GM12878 (cell line): ENCODE results near the gene TBC1D24. TPM values are rescaled to one million over a fixed set of nuclear protein-coding genes. Genes with fewer than 3 reads are reported as not detected.

ENCODE experiments used
- ATAC-seq: fragments of 200-7000 bp; cut with Tn5 transposase; 3 replicates; pipeline ENCODE4 v1.9.1; 2020; ENCODE audit warnings: mild to moderate bottlenecking, moderate library complexity
- BruUV-seq: library from RNA; stranded (reverse); fragments of 400-500 nt; replicated peaks from 2 replicates; lab custom pipeline; 2021; lab: Mats Ljungman, UMichigan
- CTCF ChIA-PET: fragments of 300-600 bp; sonication (Branson Sonifier 250); formaldehyde crosslinking; extraction: SDS; loops from one replicate; lab custom pipeline; 2021; ENCODE audit warnings: inconsistent platforms; lab: Yijun Ruan, JAX
- POLR2A ChIA-PET: fragments of 350-600 bp; formaldehyde crosslinking; extraction: SDS; loops from one replicate; lab custom pipeline; 2021; ENCODE audit warnings: inconsistent platforms; lab: Charles Lee
- RAD21 ChIA-PET: fragments of 300-600 bp; sonication (Branson Sonifier 250); formaldehyde crosslinking; loops from one replicate; lab custom pipeline; 2023; ENCODE audit warnings: antibody characterized with exemption; ENCODE audit not compliant: unreplicated experiment; lab: Charles Lee
- SMC1A ChIA-PET: fragments of 300-600 bp; sonication (Branson Sonifier 250); formaldehyde crosslinking; loops from one replicate; lab custom pipeline; 2023; ENCODE audit not compliant: unreplicated experiment, uncharacterized antibody; lab: Charles Lee
- DNase-seq: peaks from one replicate; pipeline ENCODE4 v3.0.0-alpha.2; 2011; ENCODE audit warnings: low read depth, low spot score
- FAIRE-seq: peaks from 3 replicates; lab custom pipeline; 2011; peaks lifted over from hg19 to GRCh38; lab: Jason Lieb, UNC
- H2AFZ ChIP-seq: 2 replicates; pipeline ENCODE4 v1.6.0; 2011; ENCODE audit warnings: low read depth, low read length, control low read depth; ENCODE audit not compliant: control insufficient read depth
- H3K27ac ChIP-seq: 2 replicates; pipeline ENCODE4 v1.5.1; 2011; ENCODE audit warnings: control low read depth; ENCODE audit not compliant: control insufficient read depth, insufficient read depth
- H3K27me3 ChIP-seq, 2 experiments: replicated peaks in 1 of 2; 2 replicates each; pipeline versions ENCODE4 v1.6.0 to v1.6.1; 2011; ENCODE audit warnings: low read length in 1 of 2; ENCODE audit not compliant: control insufficient read depth in 2 of 2, insufficient read depth in 2 of 2
- H3K36me3 ChIP-seq, 2 experiments: 2 replicates each; pipeline ENCODE4 v1.5.1; 2011; ENCODE audit warnings: low read length in 1 of 2; ENCODE audit not compliant: control insufficient read depth in 2 of 2, insufficient read depth in 2 of 2
- H3K4me1 ChIP-seq: 2 replicates; pipeline ENCODE4 v1.6.1; 2011; ENCODE audit warnings: mild to moderate bottlenecking, low read length, moderate library complexity, mixed read lengths; ENCODE audit not compliant: control insufficient read depth, insufficient read depth
- H3K4me2 ChIP-seq: 2 replicates; pipeline ENCODE4 v1.6.0; 2011; ENCODE audit warnings: control low read depth; ENCODE audit not compliant: control insufficient read depth, insufficient read depth
- H3K4me3 ChIP-seq: fragments of 200-600 bp; sonication (generic); 2 replicates; pipeline ENCODE4 v1.5.1; 2016
- H3K79me2 ChIP-seq: 2 replicates; pipeline ENCODE4 v1.6.0; 2011; ENCODE audit warnings: low read length; ENCODE audit not compliant: control insufficient read depth, insufficient read depth
- H3K9ac ChIP-seq: 2 replicates; pipeline ENCODE4 v1.8.0; 2011; ENCODE audit warnings: low read length, control low read depth, mixed read lengths; ENCODE audit not compliant: control insufficient read depth, insufficient read depth
- H3K9me3 ChIP-seq: replicated peaks from 3 replicates; pipeline ENCODE4 v1.5.1; 2011; ENCODE audit warnings: mild to moderate bottlenecking, low read length; ENCODE audit not compliant: control insufficient read depth, insufficient read depth
- H4K20me1 ChIP-seq: 2 replicates; pipeline ENCODE4 v1.6.0; 2011; ENCODE audit not compliant: control insufficient read depth, insufficient read depth
- BCLAF1 ChIP-seq: fragments of 450-650 bp; IDR thresholded peaks from 2 replicates; pipeline ENCODE4 v1.6.1; 2017; ENCODE audit warnings: antibody characterized with exemption, mild to moderate bottlenecking, moderate library complexity
- CHD1 ChIP-seq: IDR thresholded peaks from 2 replicates; pipeline ENCODE4 v1.6.1; 2012; ENCODE audit warnings: low read depth, low read length, improper control_type of control experiment
- ETV6 ChIP-seq, 2 experiments: fragments of 450-650 bp in 1 of 2; IDR thresholded peaks in 1 of 2; conservative IDR thresholded peaks in 1 of 2; 2 replicates each; pipeline ENCODE4 v1.6.1; 2014; ENCODE audit warnings: antibody characterized with exemption in 1 of 2, borderline replicate concordance in 1 of 2, low read depth in 1 of 2, mild to moderate bottlenecking in 1 of 2, moderate library complexity in 1 of 2
- FOXM1 ChIP-seq: IDR thresholded peaks from 2 replicates; pipeline ENCODE4 v1.6.1; 2012; ENCODE audit warnings: low read depth, mild to moderate bottlenecking, inconsistent platforms, low read length, moderate library complexity
- HDGF ChIP-seq: fragments of 450-650 bp; IDR thresholded peaks from 2 replicates; pipeline ENCODE4 v1.6.1; 2016; ENCODE audit warnings: antibody characterized with exemption
- KLF5 ChIP-seq: fragments of 450-650 bp; IDR thresholded peaks from 2 replicates; pipeline ENCODE4 v1.6.1; 2014; ENCODE audit warnings: mild to moderate bottlenecking; ENCODE audit not compliant: partially characterized antibody
- MTA3 ChIP-seq: IDR thresholded peaks from 2 replicates; pipeline ENCODE4 v1.6.1; 2012; ENCODE audit warnings: low read length, inconsistent platforms, borderline replicate concordance
- RCOR1 ChIP-seq: conservative IDR thresholded peaks from 2 replicates; pipeline ENCODE4 v1.6.1; 2012; ENCODE audit warnings: low read depth, low read length, improper control_type of control experiment
- SIN3A ChIP-seq: IDR thresholded peaks from 2 replicates; pipeline ENCODE4 v1.6.1; 2012; ENCODE audit warnings: low read depth, low read length, improper control_type of control experiment
- SMARCA5 ChIP-seq: fragments of 450-650 bp; IDR thresholded peaks from 2 replicates; pipeline ENCODE4 v1.6.1; 2017; ENCODE audit warnings: mild to moderate bottlenecking
- SRF ChIP-seq, 2 experiments: IDR thresholded peaks; 2 replicates each; pipeline ENCODE4 v1.6.1; 2011; ENCODE audit warnings: low read depth in 2 of 2, low read length in 2 of 2, mild to moderate bottlenecking in 1 of 2, moderate library complexity in 1 of 2
- ZBTB11 ChIP-seq: fragments of 450-650 bp; formaldehyde crosslinking; IDR thresholded peaks from 2 replicates; pipeline ENCODE4 v1.5.0; 2022; ENCODE audit warnings: mild to moderate bottlenecking, missing genetic modification characterization
- WGBS: methylation state at CpG from one replicate; pipeline ENCODE4 v1.1.6; 2016; ENCODE audit warnings: low lambda C conversion rate; ENCODE audit not compliant: insufficient replicate concordance, insufficient coverage; ENCODE audit errors: missing lambda C conversion rate; 5-methylcytosine and 5-hydroxymethylcytosine counted together
- in situ Hi-C: fragments of 300-500 bp; cut with MboI; formaldehyde crosslinking; loops from 9 replicates; pipeline ENCODE4 v1.14.3; 2018; ENCODE audit warnings: mixed read lengths
- intact Hi-C: fragments of 100-400 bp; cut with micrococcal nuclease; formaldehyde crosslinking; loops from one replicate; pipeline ENCODE4 v1.14.2; 2022; ENCODE audit not compliant: unreplicated experiment
- polyA plus RNA-seq, 11 experiments: library from polyadenylated mRNA; depleted of rRNA in 4 of 11; unstranded in 6 of 11; stranded (reverse) in 5 of 11; fragments of >200 nt; fragmentation: Nextera tagmentation in 4 of 11; fragmentation: Illumina TruSeq in 1 of 11; extraction: Ambion mirVana in 4 of 11; extraction: Trizol in 1 of 11; gene quantifications; 1 replicate in 1 of 11; 2 replicates in 10 of 11; pipeline versions ENCODE4 v1.2.1 to v1.2.3, GENCODE V29; 2011 to 2016; ENCODE audit warnings: inconsistent platforms in 2 of 11, missing spikeins in 2 of 11, low read depth in 1 of 11
- total RNA-seq, 4 experiments: library from RNA; depleted of rRNA in 3 of 4; stranded (reverse); fragments of >200 nt in 3 of 4; fragmentation: Illumina TruSeq in 1 of 4; extraction: Trizol in 1 of 4; gene quantifications; 2 replicates each; pipeline versions ENCODE4 v1.2.1 to v1.2.3, GENCODE V29; 2013 to 2021
- TF ChIP-seq, protein P1 (sequence below): fragments of 150-350 bp; IDR thresholded peaks from 2 replicates; pipeline ENCODE4 v1.6.1; 2014; ENCODE audit warnings: mild to moderate bottlenecking, low read depth, low read length

The TBC1D24 gene
- total and polyA plus RNA-seq, 10 of the 15 experiments (the other 5 are each of a cell fraction or from before 2014, with no cell fraction given): 1.1 to 9.6 (median 4.5) TPM

GRCh38 chr16:2470603-2471015 lies 4.3 kb upstream of the TBC1D24 start:
- H3K27me3 ChIP-seq: peaks cover 0 to 2% of the 10 kb centered on the region in 2 experiments; a peak in 1 of 4 replicates
- H3K4me2 ChIP-seq: no peak overlapping the region
- DNase-seq (no peak), ATAC-seq (no peak)
- no peaks in the 10 kb centered on the region for H3K36me3 ChIP-seq
- ChIA-PET RAD21 (interaction anchor here (1.2 to 3.5 kb wide), 4 partner anchors 11 to 42 kb away, joined by 3 to 17 read pairs (median 6); partner anchors contain the start of gene TEDC2), SMC1A (interaction anchor here (0.8 kb wide), 1 partner anchor 40 kb away, joined by 3 read pairs; no protein-coding TSS in a partner anchor), CTCF (interaction anchor here (1.8 to 2.6 kb wide), 2 partner anchors 16 to 42 kb away, joined by 4 to 20 read pairs; partner anchors contain the start of gene CCNF)
- in situ Hi-C loops (no loop called here), intact Hi-C loops (no loop called here)
- H3K4me3 ChIP-seq: no peak overlapping the region
- H2AFZ ChIP-seq: no peak overlapping the region
- H3K27ac ChIP-seq: no peak overlapping the region
- 15% methylated on average over 9 of the region's 9 CpGs for WGBS
- no peaks in the 10 kb centered on the region for H3K79me2 ChIP-seq
- no peaks in the 10 kb centered on the region for H3K9me3 ChIP-seq
- H4K20me1 ChIP-seq: no peaks in the 10 kb centered on the region
- no peak for TF ChIP-seq HDGF
- no peak for TF ChIP-seq RCOR1
- no peak for TF ChIP-seq SIN3A
- TF ChIP-seq SMARCA5: no peak
- TF ChIP-seq, protein P1, sequence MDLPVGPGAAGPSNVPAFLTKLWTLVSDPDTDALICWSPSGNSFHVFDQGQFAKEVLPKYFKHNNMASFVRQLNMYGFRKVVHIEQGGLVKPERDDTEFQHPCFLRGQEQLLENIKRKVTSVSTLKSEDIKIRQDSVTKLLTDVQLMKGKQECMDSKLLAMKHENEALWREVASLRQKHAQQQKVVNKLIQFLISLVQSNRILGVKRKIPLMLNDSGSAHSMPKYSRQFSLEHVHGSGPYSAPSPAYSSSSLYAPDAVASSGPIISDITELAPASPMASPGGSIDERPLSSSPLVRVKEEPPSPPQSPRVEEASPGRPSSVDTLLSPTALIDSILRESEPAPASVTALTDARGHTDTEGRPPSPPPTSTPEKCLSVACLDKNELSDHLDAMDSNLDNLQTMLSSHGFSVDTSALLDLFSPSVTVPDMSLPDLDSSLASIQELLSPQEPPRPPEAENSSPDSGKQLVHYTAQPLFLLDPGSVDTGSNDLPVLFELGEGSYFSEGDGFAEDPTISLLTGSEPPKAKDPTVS: no peak
- TF ChIP-seq KLF5: no peak
- TF ChIP-seq MTA3: no peak
- no peak for TF ChIP-seq ZBTB11
- no peak for TF ChIP-seq FOXM1
- TF ChIP-seq BCLAF1: no peak
- TF ChIP-seq CHD1: no peak
- TF ChIP-seq ETV6 (conservative IDR thresholded peaks at IDR 0.05 in 1 of 2, IDR thresholded peaks at IDR 0.05 in 1 of 2; ENCODE audit: borderline replicate concordance in 1 of 2, low read depth in 1 of 2): no peak
- no peak for TF ChIP-seq SRF (IDR thresholded peaks at IDR 0.05; ENCODE audit: low read depth in 2 of 2, low read length in 2 of 2)
- TF ChIP-seq, all 136 proteins: peak for 0
- no TSS peak for BruUV-seq
- H3K4me1 ChIP-seq: peaks cover 17% of the 10 kb centered on the region
- no peak overlapping the region for H3K9ac ChIP-seq
- POLR2A ChIA-PET: interaction anchor here (0.6 to 1.4 kb wide), 2 partner anchors 32 to 41 kb away, joined by 4 to 5 read pairs; partner anchors contain the start of gene CCNF
- no peak for FAIRE-seq
